ENCODE data around the gene DAD1. TPM values are rescaled to one million over a fixed set of nuclear protein-coding genes. Genes with fewer than 3 reads are reported as not detected.
A peak's percentile ranks its signal among the peaks of the same experiment; 100 is the strongest.
"Not testable (repeated sequence)": the region's sequence is repeated elsewhere in the genome, so short reads cannot be mapped to it uniquely, and the experiment has no call there.

The DAD1 gene
- total RNA-seq, 5 donors from 2014 or later (not counting 1 experiment from before 2014, with no cell fraction given): 80.9 to 127 (median 113) TPM

GRCh38 chr14:22545842-22546721 is 42.9 kb downstream of the DAD1 start:
- no CpG with 5 or more reads among the region's 9 CpGs for WGBS (ENCODE audit: insufficient coverage)
- Mint-ChIP-seq H3K4me3 (peak overlapping the region; percentile 72 to 86 (median 77)), H3K27me3 (no peaks in the 10 kb centered on the region), H3K27ac (peak overlapping the region; percentile 98 to 99), H3K36me3 (peaks cover 90% of the 10 kb centered on the region), H3K4me1 (peaks cover 95 to 100% (median 98%) of the 10 kb centered on the region in 3 donors), H3K9me3 (no peaks in the 10 kb centered on the region)
- H3K27ac ChIP-seq (ENCODE audit: low read length): peak overlapping the region; percentile 88
- H3K36me3 ChIP-seq (ENCODE audit: control insufficient read depth in 2 of 2, extremely low read depth in 1 of 2, insufficient read depth in 1 of 2, low read length in 1 of 2): peaks cover 8 to 92% of the 10 kb centered on the region in 2 donors
- peaks cover 92 to 95% of the 10 kb centered on the region in 2 experiments for H3K4me1 ChIP-seq (ENCODE audit: control insufficient read depth in 1 of 2, extremely low read depth in 1 of 2, insufficient read depth in 2 of 2, low read length in 2 of 2)
- DNase-seq (peak in 2 of 35 experiments; percentile 34 to 65), ATAC-seq (replicated peaks in 1 of 4) (peak in 1 of 4 experiments; percentile 11)
- H3K27me3 ChIP-seq (replicated peaks in 1 of 2; ENCODE audit: control insufficient read depth in 2 of 2, extremely low read depth in 1 of 2, insufficient read depth in 2 of 2, low read length in 1 of 2): no peaks in the 10 kb centered on the region
- H3K4me3 ChIP-seq (ENCODE audit: control insufficient read depth in 1 of 2, extremely low read depth in 1 of 2, low read length in 1 of 2): peak overlapping the region; percentile 38 to 58
- CTCF ChIA-PET: interaction anchor here (0.5 to 2.9 kb wide), 12 partner anchors 9 to 478 kb away, joined by 3 to 12 read pairs (median 4); no protein-coding TSS in a partner anchor
- no peaks in the 10 kb centered on the region for H3K9me3 ChIP-seq
- POLR2A ChIA-PET: interaction anchor here (1.0 to 2.1 kb wide), 8 partner anchors 9 to 625 kb away, joined by 3 to 9 read pairs (median 3); no protein-coding TSS in a partner anchor

GRCh38 chr14:22544881-22545420 is 44.1 kb downstream of the DAD1 start:
- Mint-ChIP-seq H3K9me3 (no peaks in the 10 kb centered on the region), H3K27me3 (no peaks in the 10 kb centered on the region), H3K4me3 (peak overlapping the region; percentile 72 to 86 (median 77)), H3K27ac (peak overlapping the region; percentile 98 to 99), H3K4me1 (peaks cover 95 to 100% (median 98%) of the 10 kb centered on the region in 3 donors), H3K36me3 (peaks cover 91% of the 10 kb centered on the region)
- ATAC-seq (replicated peaks in 1 of 4) (no peak), DNase-seq (no peak)
- Histone ChIP-seq H3K4me1 (ENCODE audit: control insufficient read depth in 1 of 2, extremely low read depth in 1 of 2, insufficient read depth in 2 of 2, low read length in 2 of 2) (peaks cover 89 to 94% of the 10 kb centered on the region in 2 experiments), H3K36me3 (ENCODE audit: control insufficient read depth in 2 of 2, extremely low read depth in 1 of 2, insufficient read depth in 1 of 2, low read length in 1 of 2) (peaks cover 8 to 91% of the 10 kb centered on the region in 2 donors), H3K27me3 (replicated peaks in 1 of 2; ENCODE audit: control insufficient read depth in 2 of 2, extremely low read depth in 1 of 2, insufficient read depth in 2 of 2, low read length in 1 of 2) (no peaks in the 10 kb centered on the region), H3K9me3 (no peaks in the 10 kb centered on the region), H3K4me3 (ENCODE audit: control insufficient read depth in 1 of 2, extremely low read depth in 1 of 2, low read length in 1 of 2) (peak overlapping the region; percentile 38 to 42), H3K27ac (ENCODE audit: low read length) (peak overlapping the region; percentile 88)
- ChIA-PET POLR2A (interaction anchor here (0.6 to 2.1 kb wide), 5 partner anchors 10 to 42 kb away, joined by 3 to 9 read pairs (median 3); no protein-coding TSS in a partner anchor), CTCF (interaction anchor here in 1 of 2 donors (0.5 to 1.7 kb wide), 5 partner anchors 11 to 699 kb away, joined by 3 to 6 read pairs (median 5); no protein-coding TSS in a partner anchor)
- WGBS (ENCODE audit: insufficient coverage): 0% methylated on average over 1 of the region's 8 CpGs

- ATAC-seq (replicated peaks in 1 of 4): no peak
- peaks cover 8 to 91% of the 10 kb centered on the region in 2 donors for H3K36me3 ChIP-seq (ENCODE audit: control insufficient read depth in 2 of 2, extremely low read depth in 1 of 2, insufficient read depth in 1 of 2, low read length in 1 of 2)
- 23% methylated on average over 2 of the region's 2 CpGs for WGBS (ENCODE audit: insufficient coverage)
Measured at GRCh38 chr14:22544406-22544805, 44.6 kb downstream of the DAD1 start.

GRCh38 chr14:22543570-22544357 is 45.3 kb downstream of the DAD1 start:
- Histone ChIP-seq H3K27ac (ENCODE audit: low read length) (peak overlapping the region; percentile 88), H3K36me3 (ENCODE audit: control insufficient read depth in 2 of 2, extremely low read depth in 1 of 2, insufficient read depth in 1 of 2, low read length in 1 of 2) (peaks cover 8 to 91% of the 10 kb centered on the region in 2 donors), H3K4me1 (ENCODE audit: control insufficient read depth in 1 of 2, extremely low read depth in 1 of 2, insufficient read depth in 2 of 2, low read length in 2 of 2) (peaks cover 90 to 94% of the 10 kb centered on the region in 2 experiments), H3K4me3 (ENCODE audit: control insufficient read depth in 1 of 2, extremely low read depth in 1 of 2, low read length in 1 of 2) (peak overlapping the region; percentile 38 to 52)
- not testable (repeated sequence) for H3K27me3 ChIP-seq (replicated peaks in 1 of 2; ENCODE audit: control insufficient read depth in 2 of 2, extremely low read depth in 1 of 2, insufficient read depth in 2 of 2, low read length in 1 of 2); H3K27me3 Mint-ChIP-seq; DNase-seq; ATAC-seq (replicated peaks in 1 of 4); H3K9me3 ChIP-seq; H3K9me3 Mint-ChIP-seq
- Mint-ChIP-seq H3K4me3 (peak overlapping the region; percentile 72 to 86 (median 77)), H3K27ac (peak overlapping the region; percentile 98 to 99), H3K4me1 (peaks cover 95 to 100% (median 98%) of the 10 kb centered on the region in 3 donors), H3K36me3 (peaks cover 91% of the 10 kb centered on the region)
- 33% methylated on average over 1 of the region's 13 CpGs for WGBS (ENCODE audit: insufficient coverage)
- POLR2A ChIA-PET: interaction anchor here in 1 of 2 donors (0.6 to 2.1 kb wide), 3 partner anchors 11 to 944 kb away, joined by 7 to 10 read pairs (median 8); no protein-coding TSS in a partner anchor
- CTCF ChIA-PET: interaction anchor here in 1 of 2 donors (0.7 to 1.8 kb wide), 2 partner anchors 19 to 24 kb away, joined by 4 to 5 read pairs; no protein-coding TSS in a partner anchor

More at GRCh38 chr14:22544406-22544805, 44.6 kb downstream of the DAD1 start:
- no peaks in the 10 kb centered on the region for H3K9me3 Mint-ChIP-seq
- Histone ChIP-seq H3K9me3 (no peaks in the 10 kb centered on the region), H3K4me3 (ENCODE audit: control insufficient read depth in 1 of 2, extremely low read depth in 1 of 2, low read length in 1 of 2) (peak overlapping the region; percentile 38 to 42), H3K4me1 (ENCODE audit: control insufficient read depth in 1 of 2, extremely low read depth in 1 of 2, insufficient read depth in 2 of 2, low read length in 2 of 2) (peaks cover 89 to 94% of the 10 kb centered on the region in 2 experiments), H3K27me3 (replicated peaks in 1 of 2; ENCODE audit: control insufficient read depth in 2 of 2, extremely low read depth in 1 of 2, insufficient read depth in 2 of 2, low read length in 1 of 2) (no peaks in the 10 kb centered on the region), H3K27ac (ENCODE audit: low read length) (peak overlapping the region; percentile 88)
- H3K27ac Mint-ChIP-seq: peak overlapping the region; percentile 98 to 99
- DNase-seq: no peak
- H3K4me3 Mint-ChIP-seq: peak overlapping the region; percentile 72 to 86 (median 77)
- CTCF ChIA-PET: interaction anchor here in 1 of 2 donors (0.5 to 1.7 kb wide), 2 partner anchors 19 to 698 kb away, joined by 3 to 6 read pairs; no protein-coding TSS in a partner anchor
- H3K27me3 Mint-ChIP-seq: no peaks in the 10 kb centered on the region
- peaks cover 95 to 100% (median 98%) of the 10 kb centered on the region in 3 donors for H3K4me1 Mint-ChIP-seq
- peaks cover 91% of the 10 kb centered on the region for H3K36me3 Mint-ChIP-seq
- POLR2A ChIA-PET: interaction anchor here in 1 of 2 donors (1.5 kb wide), 1 partner anchor 11 kb away, joined by 3 read pairs; no protein-coding TSS in a partner anchor

- peak overlapping the region; percentile 98 to 99 for H3K27ac Mint-ChIP-seq
- H3K27ac ChIP-seq (ENCODE audit: low read length): peak overlapping the region; percentile 88
- peaks cover 90% of the 10 kb centered on the region for H3K36me3 Mint-ChIP-seq
- WGBS (ENCODE audit: insufficient coverage): no CpG with 5 or more reads among the region's 2 CpGs
- peak overlapping the region; percentile 35 to 38 for H3K4me3 ChIP-seq (ENCODE audit: control insufficient read depth in 1 of 2, extremely low read depth in 1 of 2, low read length in 1 of 2)
- H3K36me3 ChIP-seq (ENCODE audit: control insufficient read depth in 2 of 2, extremely low read depth in 1 of 2, insufficient read depth in 1 of 2, low read length in 1 of 2): peaks cover 9 to 93% of the 10 kb centered on the region in 2 donors
- no peaks in the 10 kb centered on the region for H3K27me3 ChIP-seq (replicated peaks in 1 of 2; ENCODE audit: control insufficient read depth in 2 of 2, extremely low read depth in 1 of 2, insufficient read depth in 2 of 2, low read length in 1 of 2)
- H3K4me3 Mint-ChIP-seq: peak overlapping the region; percentile 77 to 86 (median 83)
- ChIA-PET POLR2A (interaction anchor here (0.6 to 3.1 kb wide), 10 partner anchors 8 to 1526 kb away, joined by 3 to 13 read pairs (median 6); no protein-coding TSS in a partner anchor), CTCF (interaction anchor here (0.6 to 2.6 kb wide), 11 partner anchors 10 to 624 kb away, joined by 3 to 12 read pairs (median 5); no protein-coding TSS in a partner anchor)
- no peaks in the 10 kb centered on the region for H3K9me3 Mint-ChIP-seq
- H3K27me3 Mint-ChIP-seq: no peaks in the 10 kb centered on the region
- H3K9me3 ChIP-seq: no peaks in the 10 kb centered on the region
- peaks cover 92 to 95% of the 10 kb centered on the region in 2 experiments for H3K4me1 ChIP-seq (ENCODE audit: control insufficient read depth in 1 of 2, extremely low read depth in 1 of 2, insufficient read depth in 2 of 2, low read length in 2 of 2)
- ATAC-seq (replicated peaks in 1 of 4) (no peak), DNase-seq (no peak)
- H3K4me1 Mint-ChIP-seq: peaks cover 98 to 100% (median 100%) of the 10 kb centered on the region in 3 donors
Measured at GRCh38 chr14:22542360-22542759, 46.7 kb downstream of the DAD1 start.

All from T-cell (primary cell).